Measurements from ENCODE around the gene PTGES3.
"Not testable (repeated sequence)": the region's sequence is repeated elsewhere in the genome, so short reads cannot be mapped to it uniquely, and the experiment has no call there.

PTGES3 gene

DNA sequence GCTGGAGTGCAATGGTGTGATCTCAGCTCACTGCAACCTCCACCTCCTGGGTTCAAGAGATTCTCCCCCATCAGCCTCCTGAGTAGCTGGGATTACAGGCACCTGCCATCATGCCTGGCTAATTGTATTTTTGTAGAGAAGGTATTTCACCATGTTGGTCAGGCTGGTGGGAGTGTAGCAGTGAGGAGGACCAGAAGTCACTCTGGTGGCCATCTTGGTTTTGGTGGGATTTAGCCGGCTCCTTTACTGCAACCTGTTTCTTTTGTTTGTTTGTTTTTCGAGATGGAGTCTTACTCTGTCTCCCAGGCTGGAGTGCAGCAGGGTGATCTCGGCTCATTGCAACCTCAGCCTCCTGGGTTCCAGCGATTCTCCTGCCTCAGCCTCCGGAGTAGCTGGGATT lies 16.4 kb upstream of the PTGES3 start:
- FAIRE-seq: not testable (repeated sequence)

DNA sequence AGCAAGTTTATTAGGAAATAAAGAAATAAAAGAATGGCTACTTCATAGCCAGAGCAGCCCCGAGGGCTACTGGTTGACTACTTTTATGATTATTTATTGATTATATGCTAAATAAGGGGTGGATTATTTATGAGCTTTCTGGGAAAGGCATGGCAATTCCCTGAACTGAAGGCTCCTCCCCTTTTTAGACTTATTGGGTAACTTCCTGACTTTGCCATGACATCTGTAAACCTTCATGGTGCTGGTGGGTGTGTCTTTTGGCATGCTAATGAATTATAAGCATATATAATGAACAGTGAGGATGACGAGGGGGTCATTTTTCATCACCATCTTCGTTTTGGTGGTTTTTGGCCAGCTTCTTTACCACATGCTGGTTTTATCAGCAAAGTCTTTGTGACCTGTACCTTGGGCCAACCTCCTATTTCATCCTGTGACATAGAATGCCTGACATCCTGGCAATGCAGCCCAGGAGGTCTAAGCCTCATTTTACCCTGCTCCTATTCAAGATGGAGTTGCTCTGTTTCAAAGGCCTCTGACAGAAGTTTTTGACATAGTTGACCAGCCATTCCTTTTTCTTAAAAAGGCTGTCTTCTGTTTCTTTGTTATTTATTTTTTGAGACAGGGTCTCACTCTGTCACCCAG lies 11.1 kb upstream of the PTGES3 start:
- no peak for FAIRE-seq

DNA sequence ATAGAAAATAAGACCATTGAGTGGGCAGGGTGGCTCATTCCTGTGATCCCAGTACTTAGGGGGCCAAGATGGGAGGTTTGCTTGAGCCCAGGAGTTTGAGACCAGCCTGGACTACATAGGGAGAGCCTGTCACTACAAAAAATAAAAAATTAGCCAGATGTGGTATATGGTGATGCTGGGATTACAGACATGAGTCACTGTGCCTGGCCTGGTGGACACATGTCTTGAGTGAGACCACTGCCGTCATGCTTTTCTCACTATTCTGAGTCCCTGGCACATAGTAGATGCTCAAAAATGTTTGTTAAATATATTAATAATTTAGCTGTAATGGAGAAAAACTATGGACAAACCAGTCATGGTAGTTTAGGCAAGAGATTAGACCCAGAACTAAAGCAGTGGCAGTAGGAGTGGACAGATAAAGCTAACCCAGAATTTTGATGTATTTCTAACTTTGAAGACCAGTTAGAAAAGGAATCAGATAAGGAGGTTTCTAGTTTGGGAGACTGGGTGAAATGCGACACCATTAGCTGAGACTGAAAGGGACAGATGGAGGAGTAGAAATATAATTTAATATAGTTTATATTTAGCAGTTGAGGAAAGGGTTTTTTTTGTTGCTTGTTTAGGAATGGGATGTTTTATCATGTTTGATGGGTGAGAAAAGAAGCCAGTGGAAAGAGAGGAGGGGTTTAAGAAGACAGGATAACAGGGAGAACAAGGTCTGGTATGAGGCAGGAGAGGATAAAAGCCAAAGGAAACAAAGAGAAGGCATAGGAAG lies 7.4 kb upstream of the PTGES3 start:
- no peak for FAIRE-seq

DNA sequence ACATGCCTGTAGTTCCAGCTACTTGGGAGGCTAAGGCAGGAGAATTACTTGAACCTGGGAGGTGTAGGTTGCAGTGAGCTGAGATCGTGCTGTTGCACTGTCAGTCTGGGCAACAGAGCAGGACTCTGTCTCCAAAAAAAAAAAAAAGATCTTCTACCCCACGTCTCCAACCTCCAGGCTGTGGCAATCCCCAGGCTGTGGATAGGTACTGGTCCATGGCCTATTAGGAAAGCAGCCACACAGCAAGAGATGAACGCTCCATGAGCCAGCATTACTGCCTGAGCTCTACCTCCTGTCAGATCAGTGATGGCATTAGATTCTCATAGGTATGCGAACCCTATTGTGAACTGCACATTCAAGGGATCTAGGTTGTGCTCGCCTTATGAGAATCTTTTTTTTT lies 6.1 kb upstream of the PTGES3 start:
- FAIRE-seq: no peak

DNA sequence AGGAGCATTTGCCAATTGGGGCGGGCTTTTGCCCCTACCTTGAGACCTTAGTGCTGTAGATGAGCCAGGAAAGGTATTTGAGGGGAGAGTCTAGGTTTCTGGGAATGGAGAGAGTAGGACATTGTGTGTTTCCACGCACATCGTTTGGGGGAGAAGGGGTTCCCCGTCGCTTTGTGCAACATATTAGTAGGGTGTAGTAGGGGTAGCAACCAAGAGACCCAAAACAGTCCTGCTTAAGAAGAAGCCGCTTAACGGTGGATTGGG lies 694 bp upstream of the PTGES3 start:
- no peak for FAIRE-seq

DNA sequence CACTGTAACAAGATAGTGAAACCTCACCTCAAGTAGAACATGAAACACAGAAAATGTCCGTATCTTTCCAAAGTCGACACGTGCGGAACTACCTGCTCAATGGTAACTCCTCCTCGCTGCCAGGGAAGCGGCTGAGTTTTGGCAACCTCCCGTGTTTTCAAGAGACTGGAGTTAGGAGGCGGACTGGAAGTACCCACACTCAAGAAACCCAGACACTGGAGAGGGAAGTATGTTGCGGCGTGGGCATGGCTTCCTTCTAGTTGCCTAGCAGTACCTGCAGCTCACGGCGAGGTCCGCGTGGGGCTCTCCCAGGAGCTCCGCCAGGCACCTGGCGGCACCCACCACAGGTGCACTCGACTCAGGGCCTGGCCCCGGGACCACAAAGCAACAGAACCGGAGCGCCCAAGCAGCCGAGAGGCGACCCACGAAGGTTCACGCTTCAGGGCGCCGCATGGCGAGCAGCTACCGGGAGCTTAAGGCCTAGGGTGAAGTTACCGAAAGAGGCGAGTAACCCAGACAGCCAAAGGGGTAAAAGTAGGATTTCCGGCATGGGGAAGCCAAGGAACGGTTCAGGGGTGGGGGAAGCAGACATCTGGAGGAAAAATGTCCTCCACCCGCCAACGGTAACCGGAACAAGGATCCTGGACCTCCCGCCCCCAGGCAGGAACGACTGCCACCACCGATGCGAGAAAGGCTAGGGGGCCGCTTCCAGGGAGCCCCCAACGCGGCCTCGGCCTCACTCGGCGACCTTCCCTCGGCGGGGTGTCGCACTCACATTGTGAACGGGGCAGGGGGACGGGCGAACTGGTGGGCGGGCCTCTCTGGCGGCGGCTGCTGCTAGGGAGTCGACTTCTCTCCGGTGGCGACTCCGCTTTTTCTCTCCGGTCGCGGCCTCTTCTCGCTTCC lies 608 bp downstream of the PTGES3 start:
- no peak for FAIRE-seq

DNA sequence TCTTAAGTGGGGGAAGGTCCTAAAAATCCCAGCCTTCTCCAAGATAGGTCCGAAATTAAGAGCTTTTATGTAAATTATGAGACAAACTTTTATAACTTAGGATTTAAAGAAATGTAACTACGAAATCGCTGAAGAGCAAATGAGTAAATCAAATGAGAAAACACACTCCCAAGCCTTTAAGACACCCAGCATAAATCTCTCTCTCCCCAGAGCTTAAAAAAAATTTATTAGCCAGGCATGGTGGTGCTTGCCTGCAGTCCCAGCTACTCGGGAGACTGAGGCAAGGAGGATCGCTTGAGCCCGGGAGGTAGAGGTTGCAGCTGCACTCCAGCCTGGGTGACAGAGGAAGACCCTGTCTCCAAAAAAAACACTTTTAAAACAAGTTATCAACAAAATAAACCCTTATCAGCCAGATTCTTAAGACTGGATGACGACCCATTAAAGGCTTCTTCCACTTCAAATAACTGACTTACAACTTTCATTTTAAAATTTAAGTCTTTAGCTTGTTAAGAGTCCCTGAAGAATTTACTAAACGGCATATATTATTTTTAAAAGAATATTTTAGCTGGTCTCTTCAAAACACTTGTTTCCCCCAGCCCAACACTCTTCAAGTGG lies 3.2 kb downstream of the PTGES3 start:
- FAIRE-seq: no peak

DNA sequence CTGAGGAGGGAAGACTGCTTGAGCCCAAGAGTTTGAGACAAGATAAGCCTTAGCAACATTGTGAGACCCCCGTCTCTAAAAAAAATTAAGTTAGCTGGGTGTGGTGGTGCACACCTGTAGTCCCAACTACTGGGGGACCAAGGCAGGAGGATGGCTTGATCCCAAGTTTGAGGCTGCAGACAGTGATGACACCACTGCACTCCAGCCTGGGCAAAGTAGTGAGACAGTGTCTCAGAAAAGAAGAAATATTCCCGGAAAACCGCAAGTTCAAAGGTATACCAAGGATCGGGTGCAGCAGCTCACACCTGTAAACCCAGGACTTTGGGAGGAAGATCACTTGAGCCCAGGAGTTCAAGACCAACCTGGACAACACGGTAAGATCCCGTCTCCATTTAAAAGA lies 5.8 kb downstream of the PTGES3 start:
- no peak for FAIRE-seq

DNA sequence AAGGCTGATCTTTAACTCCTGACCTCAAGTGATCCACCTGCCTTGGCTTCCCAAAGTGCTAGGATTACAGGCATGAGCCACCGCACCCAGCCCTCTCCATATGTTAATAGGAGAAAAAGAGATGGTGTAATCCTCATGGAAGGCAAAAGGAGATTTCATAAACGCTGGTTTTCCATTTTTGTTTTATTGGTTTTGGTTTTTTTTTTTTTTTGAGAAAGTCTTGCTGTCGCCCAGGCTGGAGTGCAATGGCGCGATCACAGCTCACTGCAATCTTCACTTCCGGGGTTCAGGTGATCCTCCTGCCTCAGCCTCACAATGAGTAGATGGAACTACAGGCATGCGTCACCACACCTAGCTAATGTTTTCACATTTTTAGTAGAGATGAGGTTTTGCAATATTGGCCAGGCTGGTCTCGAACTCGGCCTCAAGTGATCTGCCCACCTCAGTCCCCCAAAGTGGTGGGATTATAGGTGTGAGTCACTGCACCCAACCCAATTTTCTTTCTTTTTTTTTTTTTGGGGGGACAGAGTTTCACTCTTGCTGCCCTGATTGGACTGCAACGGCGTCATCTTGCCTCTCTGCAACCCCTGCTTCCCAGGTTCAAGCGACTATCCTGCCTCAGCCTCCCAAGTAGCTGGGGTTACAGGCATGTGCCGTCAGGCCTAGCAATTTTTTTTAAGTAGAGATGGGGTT lies 8.1 kb downstream of the PTGES3 start:
- FAIRE-seq: no peak

DNA sequence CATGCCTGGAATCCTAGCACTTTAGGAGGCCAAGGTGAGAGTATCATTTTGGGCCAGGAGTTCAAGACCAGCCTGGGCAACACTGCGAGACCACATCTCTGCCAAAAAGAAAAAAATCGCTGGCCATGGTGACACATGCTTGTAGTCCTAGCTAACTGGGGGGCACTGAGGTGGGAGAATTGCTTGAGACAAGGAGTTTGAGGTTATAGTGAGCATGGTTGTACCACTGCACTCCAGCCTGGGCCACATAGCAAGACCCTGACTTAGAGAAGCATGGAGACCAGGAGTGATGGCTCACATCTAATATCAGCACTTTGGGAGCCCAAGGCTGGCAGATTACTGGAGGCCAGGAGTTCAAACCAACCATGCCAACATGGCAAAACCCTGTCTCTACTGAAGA lies 9.2 kb downstream of the PTGES3 start:
- FAIRE-seq: no peak

DNA sequence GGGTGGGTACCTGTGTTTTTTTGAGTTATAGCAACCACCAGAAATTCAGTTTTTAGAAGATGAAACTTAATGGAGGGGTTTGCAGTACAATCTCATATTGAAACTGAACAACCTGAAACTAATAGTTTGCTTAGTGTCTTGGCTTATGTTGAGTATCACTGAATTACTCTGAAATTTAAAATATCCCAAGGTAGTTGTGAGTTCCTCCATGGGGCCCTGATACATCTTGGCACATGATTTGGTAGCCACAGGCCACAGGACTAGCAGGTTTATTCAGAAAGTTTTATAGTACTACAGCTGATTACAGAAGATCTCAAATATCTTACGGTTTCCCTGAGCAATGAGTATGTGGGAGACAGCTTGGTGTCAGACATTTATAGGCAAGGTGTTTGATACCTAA lies 10.4 kb downstream of the PTGES3 start:
- no peak for FAIRE-seq

DNA sequence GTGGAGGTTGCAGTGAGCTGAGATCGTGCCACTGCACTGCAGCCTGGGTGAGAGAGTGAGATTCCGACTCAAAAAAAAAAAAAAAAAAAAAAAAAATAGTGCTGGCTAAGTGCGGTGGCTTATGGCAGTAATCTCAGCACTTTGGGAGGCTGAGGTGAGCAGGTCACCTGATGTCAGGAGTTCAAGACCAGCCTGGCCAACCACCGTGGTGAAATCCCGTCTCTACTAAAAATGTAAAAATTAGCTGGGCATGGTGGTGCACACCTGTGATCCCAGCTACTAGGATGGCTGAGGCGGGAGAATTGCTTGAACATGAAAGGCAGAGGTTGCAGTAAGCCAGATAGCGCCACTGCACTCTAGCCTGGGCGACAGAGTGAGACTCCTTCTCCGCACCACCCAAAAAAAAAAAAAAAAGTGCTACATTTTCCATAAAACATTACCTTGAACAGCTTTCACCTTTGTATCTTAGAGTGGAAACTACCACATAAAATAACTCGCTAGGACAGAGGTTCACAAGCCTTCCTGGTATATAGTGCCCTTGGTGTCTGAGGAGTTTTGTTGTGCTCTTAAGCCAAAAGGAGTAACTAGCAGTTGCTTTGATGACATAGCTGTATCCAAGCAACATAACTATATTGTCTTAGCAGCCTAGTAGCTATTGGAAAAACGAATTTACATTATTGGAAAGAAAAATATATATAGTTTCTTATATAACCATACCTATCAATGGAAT lies 11.1 kb downstream of the PTGES3 start:
- FAIRE-seq: no peak

DNA sequence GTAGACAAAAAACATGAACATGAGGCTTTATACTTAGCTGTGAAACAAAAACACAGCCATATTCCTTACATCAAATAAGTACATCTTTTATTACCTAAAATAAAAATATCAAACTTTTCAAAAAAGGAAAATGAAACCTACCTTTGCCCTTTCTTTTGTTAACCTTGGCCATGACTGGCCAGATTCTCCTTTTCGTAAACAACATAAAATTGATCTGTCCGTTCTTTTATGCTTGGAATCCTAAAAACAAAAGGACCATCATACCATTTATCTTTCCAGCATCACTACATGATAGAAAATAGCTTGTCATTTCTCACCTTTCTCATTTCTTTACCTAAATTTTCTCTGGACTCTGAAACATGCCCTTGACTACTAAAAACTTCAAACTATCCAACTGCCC lies 16.5 kb downstream of the PTGES3 start:
- FAIRE-seq: no peak

DNA sequence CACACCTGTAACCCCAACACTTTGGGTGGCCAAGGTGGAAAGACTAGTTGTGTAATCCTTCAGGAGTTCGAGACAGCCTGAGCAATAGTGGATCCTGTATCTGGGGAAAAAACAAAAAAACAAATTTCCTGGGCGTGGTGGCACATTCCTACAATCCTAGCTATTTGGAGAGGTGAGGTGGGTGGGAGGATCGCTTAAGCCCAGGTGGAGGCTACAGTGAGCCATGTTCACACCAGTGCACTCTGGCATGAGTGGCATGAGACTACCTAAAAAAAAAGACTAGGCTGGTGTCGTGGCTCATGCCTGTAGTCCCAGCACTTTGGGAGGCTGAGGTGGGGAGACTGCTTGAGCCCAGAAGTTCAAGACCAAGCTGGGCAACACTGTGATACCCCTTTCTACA lies 17.2 kb downstream of the PTGES3 start:
- FAIRE-seq: no peak

DNA sequence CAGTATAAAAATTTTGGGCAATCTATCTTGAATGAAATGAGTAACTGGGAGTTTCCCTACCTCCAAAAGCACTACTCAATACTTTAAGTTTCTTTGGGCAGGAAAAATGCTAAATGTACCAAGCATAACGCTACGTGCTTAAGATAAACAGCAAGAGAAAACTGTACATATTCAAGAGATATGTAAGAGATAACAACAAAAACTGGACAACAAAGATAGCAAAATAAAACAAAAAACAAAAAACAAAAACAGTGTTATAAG lies 20.0 kb downstream of the PTGES3 start:
- FAIRE-seq: no peak

DNA sequence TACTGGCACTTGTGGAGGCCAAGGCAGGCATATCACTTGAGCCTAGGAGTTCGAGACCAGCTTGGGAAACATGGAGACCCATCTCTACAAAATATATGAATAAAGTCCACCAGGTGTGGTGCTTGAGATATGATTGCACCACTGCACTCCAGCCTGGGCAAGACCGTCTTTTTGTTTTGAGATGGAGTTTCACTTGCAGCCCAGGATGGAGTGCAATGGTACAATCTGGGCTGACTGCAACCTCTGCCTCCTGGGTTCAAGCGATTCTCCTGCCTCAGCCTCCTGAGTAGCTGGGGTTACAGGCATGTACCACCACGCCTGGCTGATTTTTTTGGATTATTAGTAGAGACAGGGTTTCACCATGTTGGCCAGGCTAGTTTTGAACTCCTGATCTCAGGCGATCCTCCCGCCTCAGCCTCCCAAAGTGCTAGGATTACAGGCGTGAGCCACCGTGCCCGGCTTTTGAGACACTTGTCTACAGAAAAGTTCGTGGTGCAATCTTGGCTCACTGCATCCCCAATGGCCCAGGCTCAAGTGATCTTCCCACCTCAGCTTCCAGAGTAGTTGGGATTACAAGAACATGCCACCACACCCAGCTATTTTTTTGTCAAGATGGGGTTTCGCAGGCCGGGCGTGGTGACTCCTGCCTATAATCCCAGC lies 26.0 kb downstream of the PTGES3 start:
- FAIRE-seq: no peak

DNA sequence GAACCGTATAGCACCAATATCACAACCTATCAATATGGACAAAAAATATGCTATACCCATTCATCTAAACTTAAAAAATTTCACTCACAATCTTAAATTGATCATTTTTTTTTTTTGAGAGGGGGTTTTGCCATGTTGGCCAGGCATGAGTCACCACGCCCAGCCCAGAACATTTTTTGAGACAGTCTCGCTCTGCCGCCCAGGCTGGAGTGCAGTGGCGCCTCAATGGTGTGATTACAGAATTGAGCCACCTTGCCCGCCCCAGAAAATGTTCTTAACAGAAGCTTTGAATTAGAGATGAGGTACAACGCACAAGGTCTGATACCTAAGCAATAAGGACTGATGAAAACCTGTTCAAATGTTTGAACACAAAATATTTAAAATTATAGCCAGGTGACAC lies 26.5 kb downstream of the PTGES3 start:
- FAIRE-seq: no peak

DNA sequence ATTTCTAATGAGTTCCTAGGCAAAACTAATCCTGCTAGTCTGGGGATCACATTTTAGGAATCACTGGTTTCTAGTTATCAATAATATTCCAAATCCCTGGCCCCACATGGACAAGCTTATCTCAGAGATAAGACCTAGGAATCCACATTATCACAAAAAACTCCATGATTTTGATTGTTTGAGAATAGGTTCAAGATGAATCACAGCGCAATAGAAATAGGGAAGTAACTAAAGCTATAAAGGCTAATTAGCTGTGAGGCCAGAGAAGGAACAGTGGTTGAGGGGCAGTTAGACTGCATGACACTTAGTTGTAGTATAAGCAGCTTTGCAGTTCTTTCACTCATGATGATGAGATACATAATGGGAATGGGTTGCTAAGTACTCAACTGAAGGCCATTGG lies 29.2 kb downstream of the PTGES3 start:
- FAIRE-seq: no peak

DNA sequence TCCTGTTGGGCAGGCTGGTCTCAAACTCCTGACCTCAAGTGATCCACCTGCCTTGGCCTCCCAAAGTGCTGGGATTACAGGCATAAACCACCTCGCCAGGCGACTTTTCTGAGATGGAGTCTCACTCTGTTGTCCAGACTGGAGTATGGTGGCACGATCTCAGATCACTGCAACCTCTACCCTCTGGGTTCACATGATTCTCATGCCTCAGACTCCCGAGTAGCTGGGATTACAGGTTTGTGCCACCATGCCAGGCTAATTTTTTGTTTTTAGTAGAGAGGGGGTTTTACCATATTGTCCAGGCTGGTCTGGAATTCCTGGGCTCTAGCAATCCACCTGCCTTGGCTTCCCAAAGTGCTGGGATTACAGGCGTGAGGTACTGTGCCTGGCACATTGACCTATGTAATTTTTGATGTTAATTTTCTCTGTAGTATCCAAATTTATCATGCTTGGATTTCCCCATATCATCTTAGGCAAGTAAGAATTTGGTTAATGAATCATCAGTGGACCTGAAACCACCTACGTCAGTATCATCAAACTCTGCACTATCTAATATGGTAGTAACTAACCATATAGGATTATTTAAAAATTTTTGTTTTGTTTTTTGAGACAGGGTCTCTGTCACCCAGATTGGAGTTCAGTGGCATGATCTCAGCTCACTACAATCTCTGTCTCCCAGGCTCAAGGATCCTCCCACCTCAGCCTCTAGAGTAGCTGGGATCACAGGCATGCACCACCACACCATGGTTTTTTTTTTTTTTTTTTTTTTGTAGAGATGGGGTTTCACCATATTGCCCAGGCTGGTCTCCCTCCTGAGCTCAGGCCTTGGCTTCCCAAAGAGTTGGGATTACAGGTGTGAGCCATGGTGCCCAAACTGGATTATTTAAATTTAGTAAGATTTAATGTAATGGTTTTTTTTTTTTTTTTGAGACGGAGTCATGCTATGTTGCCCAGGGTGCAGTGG lies 30.4 kb downstream of the PTGES3 start:
- FAIRE-seq: no peak

DNA sequence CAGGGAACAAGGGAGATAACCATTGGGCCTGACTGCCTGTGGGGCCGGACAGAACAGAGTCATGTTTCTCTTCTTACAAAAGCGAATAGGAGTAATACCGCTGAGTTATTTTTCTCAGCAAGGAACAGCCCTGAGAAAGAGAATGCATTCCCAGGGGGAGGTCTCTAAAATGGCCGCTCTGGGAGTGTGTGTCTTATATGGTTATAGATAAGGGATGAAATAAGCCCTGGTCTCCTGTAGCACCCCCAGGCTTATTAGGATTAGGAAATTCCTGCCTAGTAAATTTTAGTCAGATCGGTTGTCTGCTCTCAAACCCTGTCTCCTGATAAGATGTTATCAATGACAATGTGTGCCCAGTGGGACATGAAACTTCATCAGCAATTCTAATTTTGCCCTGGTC lies 34.3 kb downstream of the PTGES3 start:
- FAIRE-seq: not testable (repeated sequence)

DNA sequence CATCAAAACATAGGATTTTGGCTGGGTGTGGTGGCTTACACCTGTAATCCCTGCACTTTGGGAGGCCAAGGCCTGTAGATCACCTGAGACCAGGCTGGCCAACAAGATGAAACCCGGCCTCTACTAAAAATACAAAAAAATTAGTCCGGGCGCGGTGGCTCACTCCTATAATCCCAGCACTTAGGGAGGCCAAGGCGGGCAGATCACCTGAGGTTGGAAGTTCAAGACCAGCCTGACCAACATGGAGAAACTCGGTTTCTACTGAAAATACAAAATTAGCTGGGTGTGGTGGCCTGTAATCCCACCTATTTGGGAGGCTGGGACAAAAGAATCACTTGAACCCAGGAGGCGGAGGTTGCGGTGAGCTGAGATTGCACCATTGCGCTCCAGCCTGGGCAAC lies 40.1 kb downstream of the PTGES3 start:
- not testable (repeated sequence) for FAIRE-seq

All from G401.6 (cell line).